Liver (tissue), 9 donors: ENCODE measurements around the gene TLR8. TPM values are rescaled to one million over a fixed set of nuclear protein-coding genes. Genes with fewer than 3 reads are reported as not detected.

Experiments
- DNase-seq: peaks from one replicate; pipeline ENCODE4 v3.0.0-alpha.2; 2017; ENCODE audit warnings: low spot score
- H3K27ac ChIP-seq, 2 donors: one replicate each; pipeline ENCODE4 v1.7.0; 2013; ENCODE audit warnings: inconsistent platforms in 2 of 2, low read length in 2 of 2, control low read depth in 1 of 2, low read depth in 1 of 2, mild to moderate bottlenecking in 1 of 2
- H3K27me3 ChIP-seq, 4 donors: one replicate each; pipeline versions ENCODE4 v1.6.1 to v1.7.0; 2013; ENCODE audit warnings: low read length in 3 of 4, inconsistent platforms in 1 of 4, mild to moderate bottlenecking in 1 of 4, moderate library complexity in 1 of 4; ENCODE audit not compliant: control insufficient read depth in 4 of 4, insufficient read depth in 4 of 4
- H3K36me3 ChIP-seq, 4 donors: one replicate each; pipeline versions ENCODE4 v1.6.1 to v1.7.0; 2013; ENCODE audit warnings: low read length in 3 of 4, mild to moderate bottlenecking in 3 of 4, low read depth in 1 of 4, moderate library complexity in 1 of 4; ENCODE audit not compliant: control insufficient read depth in 4 of 4, insufficient read depth in 3 of 4
- H3K4me1 ChIP-seq, 4 donors: one replicate each; pipeline versions ENCODE4 v1.6.1 to v1.7.0; 2013; ENCODE audit warnings: low read length in 3 of 4, mild to moderate bottlenecking in 3 of 4, moderate library complexity in 1 of 4; ENCODE audit not compliant: control insufficient read depth in 4 of 4, insufficient read depth in 4 of 4
- H3K4me3 ChIP-seq, 3 donors: one replicate each; pipeline versions ENCODE4 v1.6.1 to v1.7.0; 2013; ENCODE audit warnings: low read length in 3 of 3, control low read depth in 1 of 3, low read depth in 1 of 3, mild to moderate bottlenecking in 1 of 3
- H3K9ac ChIP-seq, 2 donors: one replicate each; pipeline ENCODE4 v1.7.0; 2013; ENCODE audit warnings: low read length in 2 of 2, mild to moderate bottlenecking in 2 of 2, moderate library complexity in 2 of 2, control low read depth in 1 of 2, low read depth in 1 of 2
- H3K9me3 ChIP-seq, 4 donors: one replicate each; pipeline versions ENCODE4 v1.6.1 to v1.7.0; 2013; ENCODE audit warnings: low read length in 3 of 4; ENCODE audit not compliant: control insufficient read depth in 4 of 4
- HNF4G ChIP-seq: IDR thresholded peaks from 2 replicates; pipeline ENCODE4 v1.6.1; 2016; ENCODE audit warnings: antibody characterized with exemption
- JUND ChIP-seq, 2 donors: IDR thresholded peaks; 2 replicates each; pipeline ENCODE4 v1.6.1; 2016; ENCODE audit warnings: antibody characterized with exemption in 2 of 2
- NR2F2 ChIP-seq: IDR thresholded peaks from 2 replicates; pipeline ENCODE4 v1.6.1; 2016; ENCODE audit warnings: antibody characterized with exemption
- RAD21 ChIP-seq, 2 donors: IDR thresholded peaks; 2 replicates each; pipeline ENCODE4 v1.6.1; 2016; ENCODE audit warnings: antibody characterized with exemption in 2 of 2, mild to moderate bottlenecking in 2 of 2
- ZBTB33 ChIP-seq: IDR thresholded peaks from 2 replicates; pipeline ENCODE4 v1.6.1; 2016; ENCODE audit warnings: antibody characterized with exemption
- WGBS: extraction: QIAGEN DNeasy Blood & Tissue Kit; methylation state at CpG from one replicate; pipeline ENCODE4 v1.1.7; 2013; 5-methylcytosine and 5-hydroxymethylcytosine counted together
- polyA plus RNA-seq, 2 donors: library from polyadenylated mRNA; stranded (reverse) in 1 of 2; unstranded in 1 of 2; fragments of 200-250 nt in 1 of 2; fragments of >200 nt in 1 of 2; fragmentation: Nextera tagmentation in 1 of 2; extraction: Ambion mirVana in 1 of 2; gene quantifications; one replicate each; pipeline versions ENCODE4 v1.2.1 to v1.2.3, GENCODE V29; 2013 to 2015
- total RNA-seq, 2 donors: library from RNA; depleted of rRNA; stranded (reverse); fragments of >200 nt; gene quantifications; one replicate each; pipeline ENCODE4 v1.2.3, GENCODE V29; 2014
- TF ChIP-seq, protein P1 (sequence below): IDR thresholded peaks from 2 replicates; pipeline ENCODE4 v1.6.1; 2016; ENCODE audit warnings: antibody characterized with exemption, mild to moderate bottlenecking
- TF ChIP-seq, protein P2 (sequence below): IDR thresholded peaks from 2 replicates; pipeline ENCODE4 v1.6.1; 2016; ENCODE audit warnings: antibody characterized with exemption
- donor health status: healthy.
- donor health status: healthy.
- donor health status: healthy.
- donor health status: healthy.
- donor health status: healthy.

The TLR8 gene
- 1 to 10 TPM; 3.2 to 4.6 TPM for total RNA-seq
- 1 to 10 TPM in 1 of 2 donors, under 1 TPM in 1; 0.28 to 1.0 TPM for polyA plus RNA-seq

- H3K9ac ChIP-seq, result no peak within 1 kb of the TSS
- no peaks in the 10 kb centered on the region for H3K36me3 ChIP-seq
- H3K27me3 ChIP-seq, result no peaks in the 10 kb centered on the region
- peaks cover 0 to 2% (median 0%) of the 10 kb centered on the region in 4 donors for H3K4me1 ChIP-seq
- H3K4me3 ChIP-seq, result no peak within 1 kb of the TSS
- H3K27ac ChIP-seq, result no peak within 1 kb of the TSS
- H3K9me3 ChIP-seq, result no peaks in the 10 kb centered on the region
- WGBS, result 87% methylated on average over 15 of the region's 15 CpGs
- TF ChIP-seq, protein P1, sequence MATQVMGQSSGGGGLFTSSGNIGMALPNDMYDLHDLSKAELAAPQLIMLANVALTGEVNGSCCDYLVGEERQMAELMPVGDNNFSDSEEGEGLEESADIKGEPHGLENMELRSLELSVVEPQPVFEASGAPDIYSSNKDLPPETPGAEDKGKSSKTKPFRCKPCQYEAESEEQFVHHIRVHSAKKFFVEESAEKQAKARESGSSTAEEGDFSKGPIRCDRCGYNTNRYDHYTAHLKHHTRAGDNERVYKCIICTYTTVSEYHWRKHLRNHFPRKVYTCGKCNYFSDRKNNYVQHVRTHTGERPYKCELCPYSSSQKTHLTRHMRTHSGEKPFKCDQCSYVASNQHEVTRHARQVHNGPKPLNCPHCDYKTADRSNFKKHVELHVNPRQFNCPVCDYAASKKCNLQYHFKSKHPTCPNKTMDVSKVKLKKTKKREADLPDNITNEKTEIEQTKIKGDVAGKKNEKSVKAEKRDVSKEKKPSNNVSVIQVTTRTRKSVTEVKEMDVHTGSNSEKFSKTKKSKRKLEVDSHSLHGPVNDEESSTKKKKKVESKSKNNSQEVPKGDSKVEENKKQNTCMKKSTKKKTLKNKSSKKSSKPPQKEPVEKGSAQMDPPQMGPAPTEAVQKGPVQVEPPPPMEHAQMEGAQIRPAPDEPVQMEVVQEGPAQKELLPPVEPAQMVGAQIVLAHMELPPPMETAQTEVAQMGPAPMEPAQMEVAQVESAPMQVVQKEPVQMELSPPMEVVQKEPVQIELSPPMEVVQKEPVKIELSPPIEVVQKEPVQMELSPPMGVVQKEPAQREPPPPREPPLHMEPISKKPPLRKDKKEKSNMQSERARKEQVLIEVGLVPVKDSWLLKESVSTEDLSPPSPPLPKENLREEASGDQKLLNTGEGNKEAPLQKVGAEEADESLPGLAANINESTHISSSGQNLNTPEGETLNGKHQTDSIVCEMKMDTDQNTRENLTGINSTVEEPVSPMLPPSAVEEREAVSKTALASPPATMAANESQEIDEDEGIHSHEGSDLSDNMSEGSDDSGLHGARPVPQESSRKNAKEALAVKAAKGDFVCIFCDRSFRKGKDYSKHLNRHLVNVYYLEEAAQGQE, result no peak
- TF ChIP-seq, protein P2, sequence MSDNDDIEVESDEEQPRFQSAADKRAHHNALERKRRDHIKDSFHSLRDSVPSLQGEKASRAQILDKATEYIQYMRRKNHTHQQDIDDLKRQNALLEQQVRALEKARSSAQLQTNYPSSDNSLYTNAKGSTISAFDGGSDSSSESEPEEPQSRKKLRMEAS, result no peak
- TF ChIP-seq ZBTB33, result no peak
- TF ChIP-seq NR2F2, result no peak
- no peak for TF ChIP-seq HNF4G
- DNase-seq, result no peak
These were observed at the start of gene TLR8 for GRCh38 chrX:12906046-12906761. TSS of gene TLR8 (plus strand) at chrX:12906620. CDS start at chrX:12906707, 87 bp downstream.

DNA sequence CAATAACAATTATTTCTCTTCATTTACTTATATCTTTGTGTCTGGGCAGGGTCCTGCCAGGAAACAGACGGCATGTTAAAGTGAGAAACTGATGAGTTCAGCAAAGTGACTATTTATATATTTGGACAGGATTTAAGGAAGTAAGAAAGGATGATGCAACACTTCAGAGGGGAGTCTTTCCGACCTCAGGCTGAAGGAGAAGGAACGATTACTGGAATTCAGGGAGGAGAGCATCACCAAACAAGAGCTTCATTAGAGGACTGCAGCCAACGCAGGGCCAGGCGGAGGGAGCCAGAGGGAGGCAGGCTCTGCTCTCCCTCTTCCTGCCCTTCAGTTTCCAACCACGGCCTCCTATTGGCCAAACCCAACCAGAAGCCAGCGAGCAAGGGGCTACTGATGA, 41.1 kb upstream of the TLR8 start:
- Histone ChIP-seq H3K9ac (no peak overlapping the region), H3K9me3 (no peaks in the 10 kb centered on the region), H3K4me3 (no peak overlapping the region), H3K36me3 (no peaks in the 10 kb centered on the region), H3K4me1 (no peaks in the 10 kb centered on the region), H3K27me3 (no peaks in the 10 kb centered on the region), H3K27ac (no peak overlapping the region)
- TF ChIP-seq, protein P2, result no peak
- no peak for TF ChIP-seq RAD21 (IDR thresholded peaks at IDR 0.05)
- no peak for DNase-seq
- 52% methylated on average over 7 of the region's 7 CpGs for WGBS

DNA sequence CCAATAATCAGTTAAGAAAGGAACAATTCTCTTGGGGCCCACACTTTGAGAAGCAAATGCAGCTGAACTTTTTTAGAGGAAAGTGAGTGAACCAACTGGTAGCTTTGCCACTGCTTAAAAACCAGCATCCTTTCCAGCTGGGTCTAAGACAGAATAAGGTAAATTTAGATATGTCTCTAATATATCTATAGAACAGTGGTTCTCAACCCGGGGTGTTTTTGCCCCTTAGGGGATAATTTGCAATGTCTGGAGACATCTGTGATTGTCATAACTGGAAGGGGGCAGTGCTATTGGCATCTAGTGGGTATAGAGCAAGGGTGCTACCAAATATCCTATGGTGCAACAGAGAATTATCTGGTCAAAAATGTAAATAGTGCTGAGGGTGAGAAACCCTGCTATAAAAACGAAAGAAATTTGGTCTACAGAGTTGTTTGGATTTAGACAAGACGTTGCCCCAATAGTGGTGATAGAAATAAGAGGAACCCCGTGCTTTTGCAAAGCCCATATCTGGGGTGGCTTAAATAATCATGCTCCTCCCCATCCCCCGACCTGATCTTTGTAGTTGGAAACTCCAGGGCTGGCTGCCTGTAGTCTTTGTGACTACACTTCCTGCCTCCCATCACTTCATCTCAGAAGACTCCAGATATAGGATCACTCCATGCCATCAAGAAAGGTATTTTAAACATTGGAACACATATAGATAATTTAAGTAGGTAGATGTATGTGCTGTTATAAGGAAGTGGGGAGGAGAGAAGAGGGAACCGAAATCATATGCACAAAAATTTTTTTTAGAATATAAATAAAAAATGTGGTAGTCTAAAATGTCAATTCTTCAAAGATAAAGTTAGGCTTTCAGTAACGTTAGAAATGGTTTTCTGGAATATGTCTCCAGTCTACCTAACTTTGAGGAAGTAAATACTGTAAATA, 39.7 kb upstream of the TLR8 start, which contains the start of gene TLR7:
TSS of gene TLR7 (plus strand) at position 622 of the 927 bp plus-strand sequence. CDS start 507 bp downstream, outside the sequence.
- Histone ChIP-seq H3K9me3 (no peaks in the 10 kb centered on the region), H3K27me3 (no peaks in the 10 kb centered on the region), H3K27ac (no peak within 1 kb of the TSS), H3K4me1 (no peaks in the 10 kb centered on the region), H3K36me3 (no peaks in the 10 kb centered on the region), H3K9ac (no peak within 1 kb of the TSS), H3K4me3 (no peak within 1 kb of the TSS)
- DNase-seq, result no peak
- 70% methylated on average over 7 of the region's 7 CpGs for WGBS
- no peak for TF ChIP-seq JUND (IDR thresholded peaks at IDR 0.05)
